ENCODE results near the gene TBC1D22A. TPM values are rescaled to one million over a fixed set of nuclear protein-coding genes. Genes with fewer than 3 reads are reported as not detected.

Gene TBC1D22A
- total and polyA plus RNA-seq, 8 donors, result 12.0 to 17.6 (median 15.3) TPM

GRCh38 chr22:46853191-46853590, 90.7 kb downstream of the TBC1D22A start:
- Histone ChIP-seq H3K27ac (no peak overlapping the region), H3K9me3 (no peaks in the 10 kb centered on the region), H3K4me3 (no peak overlapping the region), H3K4me1 (no peaks in the 10 kb centered on the region), H3K36me3 (no peaks in the 10 kb centered on the region), H3K27me3 (no peaks in the 10 kb centered on the region)
- WGBS, 2 donors, result 90 to 91% methylated on average over 16 of the region's 16 CpGs
- no peak for ATAC-seq
- FAIRE-seq, result no peak
- TF ChIP-seq CTCF (IDR thresholded peaks at IDR 0.05), result no peak
- intact Hi-C loops (cut with DNase I), result no loop called here
- DNase-seq, result no peak

- no peaks in the 10 kb centered on the region for H3K4me1 ChIP-seq
- no peaks in the 10 kb centered on the region for H3K9me3 ChIP-seq
- H3K4me3 ChIP-seq, result no peak overlapping the region
- no peak for TF ChIP-seq CTCF (IDR thresholded peaks at IDR 0.05)
- WGBS, 2 donors, result 87% methylated on average over 18 of the region's 18 CpGs
- no peaks in the 10 kb centered on the region for H3K36me3 ChIP-seq
- FAIRE-seq, result no peak
- peak overlapping the region in 1 of 4 donors; percentile 9 for H3K27ac ChIP-seq
- peak in 3 of 4 donors; percentile 43 to 85 (median 82) for ATAC-seq
- intact Hi-C loops (cut with DNase I), result no loop called here
- peak in 1 of 6 donors; percentile 52 for DNase-seq
- no peaks in the 10 kb centered on the region for H3K27me3 ChIP-seq
These were observed 91.8 kb downstream of the TBC1D22A start for GRCh38 chr22:46854125-46854870.

GRCh38 chr22:46855681-46856080, 93.2 kb downstream of the TBC1D22A start:
- FAIRE-seq (no peak), ATAC-seq (no peak), DNase-seq (no peak)
- Histone ChIP-seq H3K4me1 (no peaks in the 10 kb centered on the region), H3K27me3 (no peaks in the 10 kb centered on the region), H3K9me3 (no peaks in the 10 kb centered on the region), H3K36me3 (no peaks in the 10 kb centered on the region), H3K4me3 (no peak overlapping the region), H3K27ac (no peak overlapping the region)
- WGBS, 2 donors, result 88 to 92% methylated on average over 12 of the region's 12 CpGs
- no peak for TF ChIP-seq CTCF (IDR thresholded peaks at IDR 0.05)
- intact Hi-C loops (cut with DNase I), result no loop called here

- no peak for DNase-seq
- H3K9me3 ChIP-seq, result no peaks in the 10 kb centered on the region
- no peaks in the 10 kb centered on the region for H3K4me1 ChIP-seq
- H3K27me3 ChIP-seq, result no peaks in the 10 kb centered on the region
- WGBS, 2 donors, result 81 to 93% methylated on average over 3 of the region's 3 CpGs
- FAIRE-seq, result no peak
- H3K27ac ChIP-seq, result no peak overlapping the region
- ATAC-seq, result no peak
- H3K4me3 ChIP-seq, result no peak overlapping the region
- TF ChIP-seq CTCF (IDR thresholded peaks at IDR 0.05), result no peak
- intact Hi-C loops (cut with DNase I), result no loop called here
- no peaks in the 10 kb centered on the region for H3K36me3 ChIP-seq
These were observed 94.2 kb downstream of the TBC1D22A start for GRCh38 chr22:46856661-46857060.

GRCh38 chr22:46857142-46857884, 94.9 kb downstream of the TBC1D22A start:
- no peak for TF ChIP-seq CTCF (IDR thresholded peaks at IDR 0.05)
- Histone ChIP-seq H3K4me1 (no peaks in the 10 kb centered on the region), H3K4me3 (no peak overlapping the region), H3K27me3 (no peaks in the 10 kb centered on the region), H3K27ac (no peak overlapping the region), H3K9me3 (no peaks in the 10 kb centered on the region), H3K36me3 (no peaks in the 10 kb centered on the region)
- no peak for DNase-seq
- ATAC-seq, result no peak
- WGBS, 2 donors, result 91% methylated on average over 9 of the region's 9 CpGs
- FAIRE-seq, result no peak
- intact Hi-C loops (cut with DNase I), result no loop called here
